Karpas-422 (cell line): ENCODE data around the gene VWA8. TPM values are rescaled to one million over a fixed set of nuclear protein-coding genes. Genes with fewer than 3 reads are reported as not detected.

Source experiments
- DNase-seq: peaks from one replicate; pipeline ENCODE4 v3.0.0-alpha.2; 2015
- H2AFZ ChIP-seq: fragments of 200-600 bp; sonication (generic); 2 replicates; pipeline ENCODE4 v1.6.1; 2014; ENCODE audit warnings: antibody characterized with exemption, low read length, mixed read lengths
- H3K27ac ChIP-seq: fragments of 200-600 bp; sonication (generic); 2 replicates; pipeline ENCODE4 v1.5.1; 2014; ENCODE audit warnings: mild to moderate bottlenecking, low read length, moderate library complexity
- H3K27me3 ChIP-seq: fragments of 200-600 bp; sonication (generic); 2 replicates; pipeline ENCODE4 v1.6.1; 2014; ENCODE audit warnings: low read length, mixed read lengths
- H3K36me3 ChIP-seq: fragments of 200-600 bp; sonication (generic); 2 replicates; pipeline ENCODE4 v1.6.1; 2014; ENCODE audit warnings: low read length, mixed read lengths; ENCODE audit not compliant: insufficient read depth
- H3K4me1 ChIP-seq: fragments of 200-600 bp; sonication (generic); 2 replicates; pipeline ENCODE4 v1.6.1; 2014; ENCODE audit warnings: mild to moderate bottlenecking, low read length, mixed read lengths
- H3K4me2 ChIP-seq: fragments of 200-600 bp; sonication (generic); 2 replicates; pipeline ENCODE4 v1.6.1; 2014; ENCODE audit warnings: low read length, low read depth, mild to moderate bottlenecking; ENCODE audit not compliant: poor library complexity, severe bottlenecking
- H3K4me3 ChIP-seq: fragments of 200-600 bp; sonication (generic); 2 replicates; pipeline ENCODE4 v1.5.1; 2014; ENCODE audit warnings: mild to moderate bottlenecking, antibody characterized with exemption, low read length, mixed read lengths
- H3K79me2 ChIP-seq: fragments of 200-600 bp; sonication (generic); 2 replicates; pipeline ENCODE4 v1.6.1; 2014; ENCODE audit warnings: mild to moderate bottlenecking, low read length, mixed read lengths
- H3K9ac ChIP-seq: fragments of 200-600 bp; sonication (generic); 2 replicates; pipeline ENCODE4 v1.6.0; 2014; ENCODE audit warnings: low read length
- H3K9me2 ChIP-seq: fragments of 200-600 bp; sonication (generic), shearing (Covaris generic); replicated peaks from 2 replicates; pipeline ENCODE4 v1.6.0; 2014; ENCODE audit warnings: mild to moderate bottlenecking, low read length, moderate library complexity; ENCODE audit not compliant: insufficient read depth
- H3K9me3 ChIP-seq: fragments of 300-700, 200-600 bp; sonication (generic); 2 replicates; pipeline ENCODE4 v1.6.1; 2014; ENCODE audit warnings: low read length, mixed read lengths
- H4K20me1 ChIP-seq: fragments of 200-600 bp; sonication (generic); 2 replicates; pipeline ENCODE4 v1.6.1; 2014; ENCODE audit warnings: mild to moderate bottlenecking, antibody characterized with exemption, low read length, low read depth; ENCODE audit not compliant: insufficient read depth
- total RNA-seq: library from RNA; depleted of rRNA; stranded (reverse); fragments of >200 nt; shearing (Covaris generic); gene quantifications from 2 replicates; pipeline ENCODE4 v1.2.3, GENCODE V29; 2014; ENCODE audit warnings: low replicate concordance

The VWA8 gene
- total RNA-seq, 1 experiment from 2014 or later = 35.7 TPM

GRCh38 chr13:41974262-41974900 lies 13.5 kb upstream of the VWA8 start:
- Histone ChIP-seq H3K4me3 (no peak overlapping the region), H3K4me2 (no peak overlapping the region), H4K20me1 (no peaks in the 10 kb centered on the region), H3K36me3 (no peaks in the 10 kb centered on the region), H2AFZ (no peak overlapping the region), H3K9me2 (no peaks in the 10 kb centered on the region), H3K27me3 (no peaks in the 10 kb centered on the region), H3K4me1 (peaks cover 9% of the 10 kb centered on the region), H3K27ac (no peak overlapping the region), H3K9me3 (no peaks in the 10 kb centered on the region), H3K79me2 (no peaks in the 10 kb centered on the region), H3K9ac (no peak overlapping the region)
- no peak for DNase-seq

GRCh38 chr13:41973247-41973741 lies 12.4 kb upstream of the VWA8 start:
- no peaks in the 10 kb centered on the region for H3K9me3 ChIP-seq

GRCh38 chr13:41971848-41972247 lies 10.9 kb upstream of the VWA8 start:
- Histone ChIP-seq H3K4me1 (peaks cover 5% of the 10 kb centered on the region), H3K4me2 (no peak overlapping the region), H3K4me3 (no peak overlapping the region), H3K9me2 (no peaks in the 10 kb centered on the region), H3K27ac (no peak overlapping the region), H3K27me3 (no peaks in the 10 kb centered on the region), H2AFZ (no peak overlapping the region), H4K20me1 (no peaks in the 10 kb centered on the region), H3K79me2 (no peaks in the 10 kb centered on the region), H3K9me3 (no peaks in the 10 kb centered on the region), H3K36me3 (no peaks in the 10 kb centered on the region), H3K9ac (no peak overlapping the region)
- DNase-seq = no peak

More at GRCh38 chr13:41973247-41973741, 12.4 kb upstream of the VWA8 start:
- no peaks in the 10 kb centered on the region for H3K9me2 ChIP-seq
- H3K36me3 ChIP-seq = no peaks in the 10 kb centered on the region
- H3K79me2 ChIP-seq = no peaks in the 10 kb centered on the region
- H3K4me2 ChIP-seq = no peak overlapping the region
- H2AFZ ChIP-seq = no peak overlapping the region
- DNase-seq = no peak
- H3K4me3 ChIP-seq = no peak overlapping the region
- no peaks in the 10 kb centered on the region for H4K20me1 ChIP-seq
- H3K4me1 ChIP-seq = peaks cover 9% of the 10 kb centered on the region
- H3K27ac ChIP-seq = no peak overlapping the region
- no peaks in the 10 kb centered on the region for H3K27me3 ChIP-seq
- H3K9ac ChIP-seq = no peak overlapping the region

GRCh38 chr13:41970918-41971317 lies 10.0 kb upstream of the VWA8 start:
- H3K36me3 ChIP-seq = no peaks in the 10 kb centered on the region
- no peak for DNase-seq
- no peaks in the 10 kb centered on the region for H3K9me3 ChIP-seq
- no peak overlapping the region for H3K4me3 ChIP-seq
- no peak overlapping the region for H2AFZ ChIP-seq
- H3K9me2 ChIP-seq = no peaks in the 10 kb centered on the region
- no peak overlapping the region for H3K27ac ChIP-seq
- H3K9ac ChIP-seq = no peak overlapping the region
- no peak overlapping the region for H3K4me2 ChIP-seq
- H4K20me1 ChIP-seq = no peaks in the 10 kb centered on the region
- H3K79me2 ChIP-seq = no peaks in the 10 kb centered on the region
- H3K27me3 ChIP-seq = no peaks in the 10 kb centered on the region
- no peaks in the 10 kb centered on the region for H3K4me1 ChIP-seq

GRCh38 chr13:41970022-41970421 lies 9.1 kb upstream of the VWA8 start:
- Histone ChIP-seq H4K20me1 (no peaks in the 10 kb centered on the region), H3K27ac (no peak overlapping the region), H3K36me3 (no peaks in the 10 kb centered on the region), H3K4me3 (no peak overlapping the region), H3K4me2 (no peak overlapping the region), H2AFZ (no peak overlapping the region), H3K9me2 (no peaks in the 10 kb centered on the region), H3K79me2 (no peaks in the 10 kb centered on the region), H3K4me1 (no peaks in the 10 kb centered on the region), H3K27me3 (no peaks in the 10 kb centered on the region), H3K9me3 (no peaks in the 10 kb centered on the region), H3K9ac (no peak overlapping the region)
- DNase-seq = no peak

- no peaks in the 10 kb centered on the region for H3K9me2 ChIP-seq
- H4K20me1 ChIP-seq = no peaks in the 10 kb centered on the region
- no peak overlapping the region for H2AFZ ChIP-seq
- no peaks in the 10 kb centered on the region for H3K4me1 ChIP-seq
- no peaks in the 10 kb centered on the region for H3K9me3 ChIP-seq
- no peak overlapping the region for H3K27ac ChIP-seq
- no peaks in the 10 kb centered on the region for H3K27me3 ChIP-seq
- H3K4me2 ChIP-seq = no peak overlapping the region
- no peaks in the 10 kb centered on the region for H3K36me3 ChIP-seq
- no peaks in the 10 kb centered on the region for H3K79me2 ChIP-seq
- no peak for DNase-seq
- H3K4me3 ChIP-seq = no peak overlapping the region
- H3K9ac ChIP-seq = no peak overlapping the region
Measured at GRCh38 chr13:41969072-41969471, 8.2 kb upstream of the VWA8 start.

- no peak for DNase-seq
- Histone ChIP-seq H3K9me2 (no peaks in the 10 kb centered on the region), H3K79me2 (no peaks in the 10 kb centered on the region), H3K27me3 (no peaks in the 10 kb centered on the region), H3K36me3 (no peaks in the 10 kb centered on the region), H3K4me1 (peaks cover 6% of the 10 kb centered on the region), H3K27ac (no peak overlapping the region), H3K9ac (no peak overlapping the region), H4K20me1 (no peaks in the 10 kb centered on the region), H2AFZ (no peak overlapping the region), H3K4me3 (no peak overlapping the region), H3K9me3 (no peaks in the 10 kb centered on the region), H3K4me2 (no peak overlapping the region)
Measured at GRCh38 chr13:41966671-41967070, 5.8 kb upstream of the VWA8 start.

GRCh38 chr13:41962994-41963393 lies 2.1 kb upstream of the VWA8 start:
- H3K4me1 ChIP-seq = peaks cover 32% of the 10 kb centered on the region
- 0 out of 2 replicates have a peak overlapping the region, but pooled peaks have one; percentile 26 for H2AFZ ChIP-seq
- no peak overlapping the region for H3K27ac ChIP-seq
- H3K9ac ChIP-seq = no peak overlapping the region
- H4K20me1 ChIP-seq = no peaks in the 10 kb centered on the region; the same call in 1 of the 2 replicates
- H3K36me3 ChIP-seq = no peaks in the 10 kb centered on the region
- no peak overlapping the region for H3K4me2 ChIP-seq
- H3K9me2 ChIP-seq = no peaks in the 10 kb centered on the region
- no peaks in the 10 kb centered on the region for H3K27me3 ChIP-seq
- H3K79me2 ChIP-seq = peaks cover 29% of the 10 kb centered on the region
- H3K9me3 ChIP-seq = no peaks in the 10 kb centered on the region
- H3K4me3 ChIP-seq = no peak overlapping the region
- no peak for DNase-seq
